Erythroblast (primary cell): ENCODE results near the gene COPZ1.

Experiments used
- GATA1 ChIP-seq: IDR thresholded peaks from 2 replicates; pipeline ENCODE4 v1.6.1; 2011; ENCODE audit warnings: low read depth, mild to moderate bottlenecking, control low read depth, low read length, moderate library complexity
- POLR2A ChIP-seq: IDR thresholded peaks from 2 replicates; pipeline ENCODE4 v1.6.1; 2011; ENCODE audit warnings: mild to moderate bottlenecking, low read length

DNA sequence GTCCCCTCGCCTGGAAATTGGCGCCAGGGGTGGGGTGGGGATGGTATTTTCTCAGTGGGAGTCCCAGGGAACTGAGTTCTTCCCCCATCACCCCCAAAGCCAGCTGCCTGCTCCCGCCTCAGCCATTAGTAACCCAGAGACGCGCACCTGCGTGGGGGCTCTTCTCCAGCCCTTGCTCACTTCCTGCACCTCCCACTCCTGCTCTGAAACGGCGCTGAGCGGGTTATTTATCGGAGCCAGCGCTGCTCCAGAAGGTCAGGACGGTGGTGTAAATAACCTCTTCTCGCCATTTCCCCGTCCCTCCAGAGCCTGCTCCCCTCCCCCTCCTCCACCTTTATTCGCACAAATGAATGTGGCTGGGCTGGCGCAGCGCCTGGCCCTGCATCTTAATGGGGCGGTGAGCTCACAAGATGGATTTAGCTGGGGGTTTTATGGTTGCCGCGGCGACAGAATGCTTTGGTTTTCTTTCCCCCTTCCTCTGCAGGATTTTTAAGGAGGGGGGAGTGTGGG is 27.1 kb downstream of the COPZ1 start:
- TF ChIP-seq POLR2A: no peak
- TF ChIP-seq GATA1: no peak
